Endothelial cell of umbilical vein (primary cell): ENCODE measurements around the gene PLCB4. TPM values are rescaled to one million over a fixed set of nuclear protein-coding genes. Genes with fewer than 3 reads are reported as not detected.

ENCODE experiments used
- BruUV-seq: library from RNA; stranded (reverse); fragments of 400-500 nt; replicated peaks from 2 replicates; lab custom pipeline; 2021; lab: Mats Ljungman, UMichigan
- CTCF ChIA-PET: fragments of 300-600, 350-600 bp; sonication (Branson Sonifier 250); formaldehyde crosslinking; loops from one replicate; lab custom pipeline; 2021; ENCODE audit warnings: antibody characterized with exemption, inconsistent platforms; lab: Charles Lee
- POLR2A ChIA-PET: fragments of 300-600, 350-600 bp; sonication (Branson Sonifier 250); formaldehyde crosslinking; loops from one replicate; lab custom pipeline; 2021; ENCODE audit warnings: antibody characterized with exemption, inconsistent platforms; lab: Charles Lee
- DNase-seq: peaks from one replicate; pipeline ENCODE4 v3.0.0-alpha.2; 2011; ENCODE audit warnings: low read depth, low spot score
- FAIRE-seq: peaks from 2 replicates; lab custom pipeline; 2011; peaks lifted over from hg19 to GRCh38; lab: Jason Lieb, UNC
- H2AFZ ChIP-seq: 2 replicates; pipeline ENCODE4 v1.6.0; 2012; ENCODE audit warnings: low read depth, low read length, control low read depth, inconsistent platforms
- H3K27ac ChIP-seq: 2 replicates; pipeline ENCODE4 v1.5.1; 2011; ENCODE audit warnings: low read depth, mild to moderate bottlenecking, control low read depth, low read length, moderate library complexity; ENCODE audit not compliant: insufficient read depth
- H3K27me3 ChIP-seq, 2 experiments: 2 replicates each; pipeline versions ENCODE4 v1.6.0 to v1.6.1; 2011; ENCODE audit warnings: low read length in 2 of 2, mixed read lengths in 1 of 2; ENCODE audit not compliant: control insufficient read depth in 2 of 2, insufficient read depth in 2 of 2
- H3K36me3 ChIP-seq, 2 experiments: 2 replicates in 1 of 2; 3 replicates in 1 of 2; pipeline ENCODE4 v1.5.1; 2011; ENCODE audit warnings: low read length in 2 of 2, mild to moderate bottlenecking in 1 of 2, moderate library complexity in 1 of 2; ENCODE audit not compliant: control insufficient read depth in 2 of 2, insufficient read depth in 2 of 2; ENCODE audit errors: extremely low read depth in 1 of 2
- H3K4me1 ChIP-seq: 3 replicates; pipeline ENCODE4 v1.5.1; 2011; ENCODE audit warnings: mild to moderate bottlenecking, low read length; ENCODE audit not compliant: control insufficient read depth, insufficient read depth; ENCODE audit errors: extremely low read depth
- H3K4me2 ChIP-seq: 2 replicates; pipeline ENCODE4 v1.6.1; 2011; ENCODE audit warnings: low read length, control low read depth, mixed read lengths; ENCODE audit not compliant: insufficient read depth
- H3K4me3 ChIP-seq, 3 experiments: fragments of 200-600 bp in 1 of 3; sonication (generic), shearing (Covaris generic) in 1 of 3; replicated peaks in 1 of 3; 2 replicates each; pipeline ENCODE4 v1.5.1; 2011 to 2016; ENCODE audit warnings: control low read depth in 3 of 3, low read length in 3 of 3, mild to moderate bottlenecking in 2 of 3, inconsistent platforms in 1 of 3, low read depth in 1 of 3, moderate library complexity in 1 of 3; ENCODE audit not compliant: insufficient read depth in 1 of 3
- H3K79me2 ChIP-seq: 2 replicates; pipeline ENCODE4 v1.6.0; 2012; ENCODE audit warnings: low read length, inconsistent platforms; ENCODE audit not compliant: control insufficient read depth, insufficient read depth
- H3K9ac ChIP-seq: replicated peaks from 2 replicates; pipeline ENCODE3; 2011; ENCODE audit warnings: low read length, control low read depth; ENCODE audit not compliant: insufficient read depth; ENCODE audit errors: extremely low read depth
- H3K9me1 ChIP-seq: replicated peaks from 3 replicates; pipeline ENCODE4 v1.6.0; 2011; ENCODE audit warnings: mild to moderate bottlenecking, low read length; ENCODE audit not compliant: control insufficient read depth, insufficient read depth; ENCODE audit errors: extremely low read depth
- H3K9me3 ChIP-seq: replicated peaks from 2 replicates; pipeline ENCODE4 v1.5.1; 2012; ENCODE audit warnings: low read length, inconsistent platforms; ENCODE audit not compliant: control insufficient read depth, insufficient read depth
- H4K20me1 ChIP-seq: replicated peaks from 2 replicates; pipeline ENCODE3; 2011; ENCODE audit warnings: mild to moderate bottlenecking, low read length; ENCODE audit not compliant: control insufficient read depth, insufficient read depth; ENCODE audit errors: extremely low read depth
- EZH2 ChIP-seq: IDR thresholded peaks from 2 replicates; pipeline ENCODE4 v1.6.1; 2012; ENCODE audit warnings: borderline replicate concordance, low read depth, mild to moderate bottlenecking, moderate library complexity, low read length, inconsistent platforms; ENCODE audit not compliant: severe bottlenecking
- GATA2 ChIP-seq: IDR thresholded peaks from 2 replicates; pipeline ENCODE4 v1.7.0; 2011; ENCODE audit warnings: low read depth, mild to moderate bottlenecking, moderate library complexity, mixed read lengths, low read length; ENCODE audit not compliant: insufficient read length, insufficient read depth
- JUN ChIP-seq: IDR thresholded peaks from 2 replicates; pipeline ENCODE4 v1.6.1; 2011; ENCODE audit warnings: borderline replicate concordance, low read depth; ENCODE audit not compliant: insufficient read length, insufficient read depth
- MYC ChIP-seq: IDR thresholded peaks from one replicate; pipeline ENCODE4 v1.6.1; 2011; ENCODE audit warnings: mild to moderate bottlenecking, low read depth, low read length
- POLR2A ChIP-seq: IDR thresholded peaks from 2 replicates; pipeline ENCODE4 v1.6.1; 2012; ENCODE audit warnings: low read depth, mild to moderate bottlenecking, control low read depth, low read length
- dilution Hi-C: fragments of 300-500 bp; cut with MboI; formaldehyde crosslinking; loops from one replicate; pipeline ENCODE4 v1.15.0; 2019; ENCODE audit warnings: low sequenced_read_pairs; ENCODE audit not compliant: extremely low pct_ligation_motif_present
- intact Hi-C: fragments of 100-400 bp; cut with micrococcal nuclease; formaldehyde crosslinking; loops from one replicate; pipeline ENCODE4 v1.10.0; 2022
- polyA plus RNA-seq, 4 experiments: library from polyadenylated mRNA; depleted of rRNA in 3 of 4; stranded (reverse) in 3 of 4; unstranded in 1 of 4; fragments of >200 nt; gene quantifications; 2 replicates each; pipeline versions ENCODE4 v1.2.1 to v1.2.3, GENCODE V29; 2011 to 2012; ENCODE audit warnings: missing spikeins in 1 of 4
- total RNA-seq: library from RNA; stranded (reverse); gene quantifications from 2 replicates; pipeline ENCODE4 v1.2.3, GENCODE V29; 2021
- TF ChIP-seq, protein P1 (sequence below): IDR thresholded peaks from 2 replicates; pipeline ENCODE4 v1.6.1; 2011; ENCODE audit not compliant: insufficient read depth, insufficient read length

The PLCB4 gene
- total and polyA plus RNA-seq, 2 donors (not counting 3 experiments of a cell fraction or from before 2014, with no cell fraction given), result 0.37 to 1.7 TPM

DNA sequence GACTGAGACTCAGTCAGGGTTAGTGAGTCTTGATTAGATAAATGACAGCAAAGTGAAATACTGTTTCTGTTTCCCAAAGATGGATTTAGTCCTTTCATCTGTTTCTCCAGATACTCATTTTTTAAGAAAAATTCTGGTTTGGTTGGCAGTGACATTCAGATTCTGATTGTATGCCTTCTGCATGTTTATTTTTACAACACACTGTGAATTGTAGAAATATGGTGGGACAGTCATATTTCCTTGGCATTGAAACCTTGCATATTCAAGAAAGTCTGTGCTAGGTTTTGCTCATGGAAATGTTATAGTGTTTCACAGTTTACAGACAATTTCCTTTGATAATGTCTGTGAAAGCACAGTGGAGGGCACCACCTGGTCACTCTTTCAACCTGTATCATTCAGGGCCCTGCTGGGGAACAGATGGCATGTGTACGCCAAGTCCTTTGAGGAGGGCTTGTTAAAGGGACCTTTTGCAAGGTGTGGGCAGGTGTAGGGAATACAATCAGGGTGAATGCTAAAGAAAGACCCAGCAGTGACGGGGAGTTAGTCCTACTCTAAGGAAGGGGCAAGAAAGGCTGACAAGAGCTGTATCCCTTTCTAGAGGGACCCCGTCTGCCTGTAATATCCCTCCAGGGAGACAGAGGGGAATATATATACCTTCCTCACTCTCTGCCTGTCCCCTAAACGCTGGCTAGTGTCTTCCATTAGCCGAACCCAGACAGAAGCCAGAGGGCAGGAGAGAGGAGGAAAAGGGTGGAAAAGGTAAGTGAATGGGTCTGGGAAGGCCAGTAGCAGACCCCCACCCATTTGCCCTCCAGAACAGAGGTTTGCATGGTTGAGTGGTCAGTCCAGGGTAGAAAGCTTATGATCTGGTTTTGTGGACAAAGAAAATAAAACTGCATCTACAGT lies 10.2 kb downstream of the PLCB4 start:
- FAIRE-seq, result no peak
- H4K20me1 ChIP-seq, result no peaks in the 10 kb centered on the region

DNA sequence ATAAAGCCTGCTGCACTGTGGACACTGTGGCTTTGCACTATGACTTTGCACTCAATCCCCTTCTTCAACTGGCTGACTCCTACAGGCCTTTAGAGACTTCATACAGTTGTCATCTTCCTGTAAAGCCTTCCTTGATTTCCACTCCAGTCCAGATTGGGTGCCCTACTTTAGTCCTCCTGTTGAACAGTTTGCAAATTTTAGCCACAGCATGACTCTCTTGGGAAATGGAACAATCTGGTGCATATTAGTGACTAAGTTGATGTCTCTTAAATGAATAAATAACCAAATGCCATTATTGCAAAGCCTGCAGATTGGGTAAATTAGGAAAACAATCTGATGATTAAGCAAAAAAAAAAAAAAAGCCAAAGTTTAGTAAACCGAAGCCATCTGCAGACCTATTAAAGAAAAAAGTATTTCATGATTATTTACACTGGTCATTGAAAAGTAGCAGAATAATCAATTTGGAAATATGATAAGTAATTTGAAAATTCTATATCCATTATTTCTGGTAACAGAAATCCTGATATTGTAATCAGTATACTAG lies 12.6 kb downstream of the PLCB4 start:
- H3K4me2 ChIP-seq, result no peak overlapping the region
- no peaks in the 10 kb centered on the region for H3K9me1 ChIP-seq
- H3K27ac ChIP-seq, result no peak overlapping the region
- no peaks in the 10 kb centered on the region for H3K9me3 ChIP-seq
- TF ChIP-seq JUN (no peak), GATA2 (no peak), POLR2A (no peak)
- TF ChIP-seq, protein P1, sequence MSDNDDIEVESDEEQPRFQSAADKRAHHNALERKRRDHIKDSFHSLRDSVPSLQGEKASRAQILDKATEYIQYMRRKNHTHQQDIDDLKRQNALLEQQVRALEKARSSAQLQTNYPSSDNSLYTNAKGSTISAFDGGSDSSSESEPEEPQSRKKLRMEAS, result no peak
- intact Hi-C loops (no loop called here), dilution Hi-C loops (no loop called here)
- DNase-seq, result no peak
- H4K20me1 ChIP-seq, result no peaks in the 10 kb centered on the region
- BruUV-seq, result no TSS peak
- no peaks in the 10 kb centered on the region for H3K36me3 ChIP-seq
- H3K9ac ChIP-seq, result no peak overlapping the region
- H3K4me1 ChIP-seq, result no peaks in the 10 kb centered on the region
- FAIRE-seq, result no peak
- ChIA-PET CTCF (interaction anchor here (0.6 kb wide), 1 partner anchor 9 kb away, joined by 3 read pairs; no protein-coding TSS in a partner anchor), POLR2A (no interaction called here)
- no peaks in the 10 kb centered on the region for H3K27me3 ChIP-seq
- H2AFZ ChIP-seq, result no peak overlapping the region
- H3K79me2 ChIP-seq, result no peaks in the 10 kb centered on the region
- H3K4me3 ChIP-seq, result no peak overlapping the region

More for the DNA sequence above, 10.2 kb downstream of the PLCB4 start:
- Histone ChIP-seq H3K9me1 (no peaks in the 10 kb centered on the region), H3K36me3 (no peaks in the 10 kb centered on the region), H3K4me1 (no peaks in the 10 kb centered on the region), H3K9me3 (no peaks in the 10 kb centered on the region), H3K27me3 (no peaks in the 10 kb centered on the region), H3K4me3 (no peak overlapping the region), H3K9ac (no peak overlapping the region), H2AFZ (no peak overlapping the region), H3K79me2 (no peaks in the 10 kb centered on the region), H3K4me2 (no peak overlapping the region), H3K27ac (no peak overlapping the region)
- intact Hi-C loops (no loop called here), dilution Hi-C loops (no loop called here)
- TF ChIP-seq, protein P1, result no peak
- no peak for TF ChIP-seq MYC
- TF ChIP-seq EZH2, result no peak
- ChIA-PET POLR2A (no interaction called here), CTCF (interaction anchor here (1.0 to 1.3 kb wide), 2 partner anchors 10 to 11 kb away, joined by 3 to 5 read pairs; partner anchors contain the start of gene PLCB4)
- no peak for DNase-seq
- BruUV-seq, result no TSS peak
